Ramos (cell line): ENCODE data around the gene ZSCAN5A.
"Not testable (repeated sequence)": the region's sequence is repeated elsewhere in the genome, so short reads cannot be mapped to it uniquely, and the experiment has no call there.

Experiments
- in situ Hi-C: fragments of 300-500 bp; cut with MboI; formaldehyde crosslinking; loops from one replicate; pipeline ENCODE4 v1.14.3; 2022; ENCODE audit warnings: low sequenced_read_pairs; ENCODE audit not compliant: unreplicated experiment

The ZSCAN5A gene

GRCh38 chr19:56218961-56219360 is 95.7 kb downstream of the ZSCAN5A start:
- in situ Hi-C loops = no loop called here

GRCh38 chr19:56217039-56217949 is 97.3 kb downstream of the ZSCAN5A start:
- in situ Hi-C loops = no loop called here

GRCh38 chr19:56211718-56212117 is 102.9 kb downstream of the ZSCAN5A start:
- in situ Hi-C loops = no loop called here

GRCh38 chr19:56210036-56210435 is 104.6 kb downstream of the ZSCAN5A start:
- in situ Hi-C loops = not testable (repeated sequence)

- in situ Hi-C loops = no loop called here
These were observed 105.5 kb downstream of the ZSCAN5A start for GRCh38 chr19:56209091-56209490.

GRCh38 chr19:56207581-56207980 is 107.1 kb downstream of the ZSCAN5A start:
- in situ Hi-C loops = not testable (repeated sequence)

- in situ Hi-C loops = no loop called here
These were observed 112.7 kb downstream of the ZSCAN5A start, which contains the start of gene ZSCAN5C for GRCh38 chr19:56201973-56202372. ZSCAN5C (plus strand) TSS chr19:56202273; CDS start chr19:56205914, 3,641 bp downstream.

GRCh38 chr19:56199687-56200086 is 115.0 kb downstream of the ZSCAN5A start:
- in situ Hi-C loops = no loop called here

GRCh38 chr19:56197646-56198045 is 117.0 kb downstream of the ZSCAN5A start, which contains the start of gene ZSCAN5B:
ZSCAN5B (minus strand) TSS chr19:56197783; CDS start chr19:56193052, 4,731 bp downstream.
- in situ Hi-C loops = not testable (repeated sequence)

GRCh38 chr19:56193981-56194640 is 120.5 kb downstream of the ZSCAN5A start:
- in situ Hi-C loops = no loop called here

GRCh38 chr19:56191711-56192110 is 122.9 kb downstream of the ZSCAN5A start:
- in situ Hi-C loops = no loop called here

GRCh38 chr19:56191115-56191514 is 123.5 kb downstream of the ZSCAN5A start:
- in situ Hi-C loops = no loop called here

GRCh38 chr19:56189785-56190184 is 124.9 kb downstream of the ZSCAN5A start:
- in situ Hi-C loops = no loop called here

GRCh38 chr19:56177564-56178243 is 136.9 kb downstream of the ZSCAN5A start:
- in situ Hi-C loops = no loop called here

- in situ Hi-C loops = no loop called here
These were observed 137.8 kb downstream of the ZSCAN5A start for GRCh38 chr19:56176881-56177280.

- in situ Hi-C loops = not testable (repeated sequence)
These were observed 138.3 kb downstream of the ZSCAN5A start for GRCh38 chr19:56176310-56176709.

- in situ Hi-C loops = not testable (repeated sequence)
These were observed 138.8 kb downstream of the ZSCAN5A start, which contains the start of gene GALP for GRCh38 chr19:56175861-56176307. GALP (plus strand) TSS chr19:56176008; CDS start chr19:56177109, 1,101 bp downstream.

GRCh38 chr19:56174550-56174949 is 140.1 kb downstream of the ZSCAN5A start:
- in situ Hi-C loops = no loop called here

- in situ Hi-C loops = no loop called here
These were observed 140.6 kb downstream of the ZSCAN5A start for GRCh38 chr19:56174086-56174485.
